Prostate gland (tissue), 2 donors: ENCODE measurements around the gene PFKFB3.

ENCODE experiments used
- POLR2A ChIP-seq: fragments of 450-650 bp; IDR thresholded peaks from one replicate; pipeline ENCODE4 v1.6.1; 2016; ENCODE audit warnings: antibody characterized with exemption, mild to moderate bottlenecking
- POLR2AphosphoS5 ChIP-seq: sonication (generic); formaldehyde crosslinking; IDR thresholded peaks from one replicate; pipeline ENCODE4 v1.6.1; 2017; ENCODE audit warnings: antibody characterized with exemption
- TF ChIP-seq, protein P1 (sequence below), 4 experiments: fragments of 200-600 bp in 2 of 4; fragments of 450-650 bp in 2 of 4; sonication (generic) in 2 of 4; IDR thresholded peaks; 1 replicate in 3 of 4; 2 replicates in 1 of 4; pipeline ENCODE4 v1.5.1; 2016 to 2019; ENCODE audit warnings: antibody characterized with exemption in 4 of 4, mild to moderate bottlenecking in 2 of 4, moderate library complexity in 2 of 4

DNA sequence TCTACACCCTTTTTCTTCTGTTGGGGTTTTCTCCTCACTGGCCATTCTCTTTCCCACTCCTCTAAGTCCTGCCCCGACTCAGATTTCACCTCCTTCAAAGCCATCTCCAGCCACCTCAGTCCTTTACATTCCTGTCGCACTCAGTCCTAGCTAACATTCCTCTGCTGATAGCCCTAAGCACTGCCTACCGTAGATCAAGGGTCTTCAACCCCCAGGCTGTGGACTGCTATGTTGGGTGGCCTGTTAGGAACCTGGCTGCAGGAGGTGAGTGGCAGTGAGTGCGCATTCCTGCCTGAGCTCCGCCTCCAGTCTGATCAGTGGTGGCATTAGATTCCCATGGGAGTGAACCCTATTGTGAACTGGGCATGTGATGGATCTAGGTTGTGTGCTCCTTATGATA lies 11.2 kb downstream of the PFKFB3 start:
- TF ChIP-seq, protein P1, sequence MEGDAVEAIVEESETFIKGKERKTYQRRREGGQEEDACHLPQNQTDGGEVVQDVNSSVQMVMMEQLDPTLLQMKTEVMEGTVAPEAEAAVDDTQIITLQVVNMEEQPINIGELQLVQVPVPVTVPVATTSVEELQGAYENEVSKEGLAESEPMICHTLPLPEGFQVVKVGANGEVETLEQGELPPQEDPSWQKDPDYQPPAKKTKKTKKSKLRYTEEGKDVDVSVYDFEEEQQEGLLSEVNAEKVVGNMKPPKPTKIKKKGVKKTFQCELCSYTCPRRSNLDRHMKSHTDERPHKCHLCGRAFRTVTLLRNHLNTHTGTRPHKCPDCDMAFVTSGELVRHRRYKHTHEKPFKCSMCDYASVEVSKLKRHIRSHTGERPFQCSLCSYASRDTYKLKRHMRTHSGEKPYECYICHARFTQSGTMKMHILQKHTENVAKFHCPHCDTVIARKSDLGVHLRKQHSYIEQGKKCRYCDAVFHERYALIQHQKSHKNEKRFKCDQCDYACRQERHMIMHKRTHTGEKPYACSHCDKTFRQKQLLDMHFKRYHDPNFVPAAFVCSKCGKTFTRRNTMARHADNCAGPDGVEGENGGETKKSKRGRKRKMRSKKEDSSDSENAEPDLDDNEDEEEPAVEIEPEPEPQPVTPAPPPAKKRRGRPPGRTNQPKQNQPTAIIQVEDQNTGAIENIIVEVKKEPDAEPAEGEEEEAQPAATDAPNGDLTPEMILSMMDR (IDR thresholded peaks at IDR 0.05): no peak
- TF ChIP-seq POLR2A (no peak), POLR2AphosphoS5 (no peak)
